ENCODE data around the gene INSR. TPM values are rescaled to one million over a fixed set of nuclear protein-coding genes. Genes with fewer than 3 reads are reported as not detected.

Gene INSR
- total RNA-seq, 1 experiment from 2014 or later = 10.7 TPM

- in situ Hi-C loops (cut with HindIII; ENCODE audit: low sequenced_read_pairs) = no loop called here
- DNase-seq (ENCODE audit: low spot score) = no peak
Observed at GRCh38 chr19:7202888-7203287, 91.3 kb downstream of the INSR start.

GRCh38 chr19:7200736-7201135 is 93.5 kb downstream of the INSR start:
- no peak for DNase-seq (ENCODE audit: low spot score)
- in situ Hi-C loops (cut with HindIII; ENCODE audit: low sequenced_read_pairs) = no loop called here

GRCh38 chr19:7199613-7200533 is 94.3 kb downstream of the INSR start:
- DNase-seq (ENCODE audit: low spot score) = no peak
- in situ Hi-C loops (cut with HindIII; ENCODE audit: low sequenced_read_pairs) = no loop called here

GRCh38 chr19:7197760-7198696 is 96.2 kb downstream of the INSR start:
- DNase-seq (ENCODE audit: low spot score) = peak; percentile 87
- in situ Hi-C loops (cut with HindIII; ENCODE audit: low sequenced_read_pairs) = no loop called here

- in situ Hi-C loops (cut with HindIII; ENCODE audit: low sequenced_read_pairs) = no loop called here
- peak; percentile 77 for DNase-seq (ENCODE audit: low spot score)
Observed at GRCh38 chr19:7197119-7197759, 97.0 kb downstream of the INSR start.

GRCh38 chr19:7196763-7197118 is 97.5 kb downstream of the INSR start:
- no peak for DNase-seq (ENCODE audit: low spot score)
- in situ Hi-C loops (cut with HindIII; ENCODE audit: low sequenced_read_pairs) = no loop called here

- in situ Hi-C loops (cut with HindIII; ENCODE audit: low sequenced_read_pairs) = no loop called here
- no peak for DNase-seq (ENCODE audit: low spot score)
Observed at GRCh38 chr19:7195046-7195445, 99.2 kb downstream of the INSR start.

GRCh38 chr19:7194566-7194965 is 99.6 kb downstream of the INSR start:
- in situ Hi-C loops (cut with HindIII; ENCODE audit: low sequenced_read_pairs) = no loop called here
- no peak for DNase-seq (ENCODE audit: low spot score)

- in situ Hi-C loops (cut with HindIII; ENCODE audit: low sequenced_read_pairs) = no loop called here
- DNase-seq (ENCODE audit: low spot score) = no peak
Observed at GRCh38 chr19:7191946-7192691, 102.1 kb downstream of the INSR start.

- no peak for DNase-seq (ENCODE audit: low spot score)
- in situ Hi-C loops (cut with HindIII; ENCODE audit: low sequenced_read_pairs) = no loop called here
Observed at GRCh38 chr19:7188698-7189629, 105.2 kb downstream of the INSR start.

GRCh38 chr19:7187605-7188339 is 106.4 kb downstream of the INSR start:
- no peak for DNase-seq (ENCODE audit: low spot score)
- in situ Hi-C loops (cut with HindIII; ENCODE audit: low sequenced_read_pairs) = no loop called here

GRCh38 chr19:7182489-7182888 is 111.7 kb downstream of the INSR start:
- DNase-seq (ENCODE audit: low spot score) = no peak
- in situ Hi-C loops (cut with HindIII; ENCODE audit: low sequenced_read_pairs) = no loop called here

GRCh38 chr19:7179917-7180306 is 114.3 kb downstream of the INSR start:
- in situ Hi-C loops (cut with HindIII; ENCODE audit: low sequenced_read_pairs) = no loop called here
- DNase-seq (ENCODE audit: low spot score) = no peak

GRCh38 chr19:7177926-7178325 is 116.3 kb downstream of the INSR start:
- DNase-seq (ENCODE audit: low spot score) = no peak
- in situ Hi-C loops (cut with HindIII; ENCODE audit: low sequenced_read_pairs) = no loop called here

- DNase-seq (ENCODE audit: low spot score) = no peak
- in situ Hi-C loops (cut with HindIII; ENCODE audit: low sequenced_read_pairs) = no loop called here
Observed at GRCh38 chr19:7176792-7177191, 117.4 kb downstream of the INSR start.

GRCh38 chr19:7172794-7173193 is 121.4 kb downstream of the INSR start:
- in situ Hi-C loops (cut with HindIII; ENCODE audit: low sequenced_read_pairs) = no loop called here
- no peak for DNase-seq (ENCODE audit: low spot score)

GRCh38 chr19:7170983-7171382 is 123.2 kb downstream of the INSR start:
- in situ Hi-C loops (cut with HindIII; ENCODE audit: low sequenced_read_pairs) = no loop called here
- DNase-seq (ENCODE audit: low spot score) = no peak

Measured in G401 (cell line).